GM06990 (cell line): ENCODE results near the gene SATB2.

ENCODE experiments used
- DNase-seq: peaks from one replicate; pipeline ENCODE4 v3.0.0-alpha.2; 2011; ENCODE audit not compliant: insufficient read length; ENCODE audit errors: extremely low read depth
- H3K27me3 ChIP-seq: replicated peaks from 2 replicates; pipeline ENCODE4 v1.6.0; 2011; ENCODE audit warnings: low read length; ENCODE audit not compliant: control insufficient read depth, insufficient read depth
- H3K36me3 ChIP-seq: 2 replicates; pipeline ENCODE4 v1.5.1; 2011; ENCODE audit warnings: low read length; ENCODE audit not compliant: control insufficient read depth, insufficient read depth
- H3K4me3 ChIP-seq: replicated peaks from 2 replicates; pipeline ENCODE4 v1.5.1; 2011; ENCODE audit warnings: low read depth, mild to moderate bottlenecking, control low read depth, low read length
- TF ChIP-seq, protein P1 (sequence below): IDR thresholded peaks from 2 replicates; pipeline ENCODE4 v1.5.1; 2011; ENCODE audit warnings: low read length, control low read depth, mild to moderate bottlenecking, inconsistent platforms; ENCODE audit not compliant: insufficient read depth, poor library complexity, severe bottlenecking

SATB2 gene

DNA sequence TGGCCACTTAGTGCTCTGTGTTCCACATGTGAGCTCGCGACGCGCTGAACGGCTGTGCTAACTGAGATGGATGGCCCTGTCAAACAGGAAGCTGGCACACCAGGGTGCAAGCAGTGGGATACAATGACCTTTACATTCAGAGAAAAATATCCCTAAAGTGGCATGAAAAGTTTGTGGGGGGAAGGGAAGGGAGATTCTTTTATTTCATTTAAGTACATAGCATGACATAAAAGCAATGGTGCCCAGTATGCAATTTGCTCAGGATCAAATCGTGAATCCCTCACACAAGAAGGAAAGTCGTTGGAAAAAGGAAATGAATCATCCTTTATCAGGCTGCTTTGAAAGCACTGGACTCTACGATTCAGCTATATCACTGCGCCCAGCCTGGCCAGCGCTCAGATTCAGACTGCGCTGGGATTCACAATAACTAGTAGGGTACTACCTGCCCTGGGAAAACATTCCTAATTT is 26.0 kb downstream of the SATB2 start:
- DNase-seq, result no peak
- Histone ChIP-seq H3K27me3 (no peaks in the 10 kb centered on the region), H3K4me3 (no peak overlapping the region), H3K36me3 (no peaks in the 10 kb centered on the region)
- TF ChIP-seq, protein P1, sequence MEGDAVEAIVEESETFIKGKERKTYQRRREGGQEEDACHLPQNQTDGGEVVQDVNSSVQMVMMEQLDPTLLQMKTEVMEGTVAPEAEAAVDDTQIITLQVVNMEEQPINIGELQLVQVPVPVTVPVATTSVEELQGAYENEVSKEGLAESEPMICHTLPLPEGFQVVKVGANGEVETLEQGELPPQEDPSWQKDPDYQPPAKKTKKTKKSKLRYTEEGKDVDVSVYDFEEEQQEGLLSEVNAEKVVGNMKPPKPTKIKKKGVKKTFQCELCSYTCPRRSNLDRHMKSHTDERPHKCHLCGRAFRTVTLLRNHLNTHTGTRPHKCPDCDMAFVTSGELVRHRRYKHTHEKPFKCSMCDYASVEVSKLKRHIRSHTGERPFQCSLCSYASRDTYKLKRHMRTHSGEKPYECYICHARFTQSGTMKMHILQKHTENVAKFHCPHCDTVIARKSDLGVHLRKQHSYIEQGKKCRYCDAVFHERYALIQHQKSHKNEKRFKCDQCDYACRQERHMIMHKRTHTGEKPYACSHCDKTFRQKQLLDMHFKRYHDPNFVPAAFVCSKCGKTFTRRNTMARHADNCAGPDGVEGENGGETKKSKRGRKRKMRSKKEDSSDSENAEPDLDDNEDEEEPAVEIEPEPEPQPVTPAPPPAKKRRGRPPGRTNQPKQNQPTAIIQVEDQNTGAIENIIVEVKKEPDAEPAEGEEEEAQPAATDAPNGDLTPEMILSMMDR, result no peak

- no peak for DNase-seq
- H3K27me3 ChIP-seq, result no peaks in the 10 kb centered on the region
- H3K36me3 ChIP-seq, result no peaks in the 10 kb centered on the region
- H3K4me3 ChIP-seq, result no peak overlapping the region
- TF ChIP-seq, protein P1, result no peak
Observed at GRCh38 chr2:199430214-199430613, 27.5 kb downstream of the SATB2 start.

DNA sequence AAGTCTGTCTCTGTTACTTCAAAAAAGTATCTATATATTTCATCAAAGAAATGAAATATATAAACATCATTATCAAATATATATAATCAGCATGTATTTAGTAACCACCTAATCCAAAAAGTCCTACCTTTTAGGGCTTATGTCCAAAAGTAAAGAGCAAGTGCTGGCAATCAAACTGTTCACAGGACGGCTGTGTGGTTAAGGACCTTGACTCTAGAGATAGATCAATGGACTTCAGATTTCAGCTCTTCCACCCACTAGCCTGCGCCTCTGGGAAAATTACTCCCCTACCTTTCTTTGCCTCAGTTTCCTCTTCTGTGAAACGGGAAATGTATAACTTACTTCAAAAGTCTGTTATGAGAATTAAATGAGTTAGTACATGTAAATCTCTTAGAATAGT is 29.4 kb downstream of the SATB2 start:
- TF ChIP-seq, protein P1, result no peak
- H3K4me3 ChIP-seq, result no peak overlapping the region
- no peak for DNase-seq

GRCh38 chr2:199424160-199424559 is 33.6 kb downstream of the SATB2 start:
- H3K36me3 ChIP-seq, result no peaks in the 10 kb centered on the region
- DNase-seq, result no peak
- no peak overlapping the region for H3K4me3 ChIP-seq
- TF ChIP-seq, protein P1, result no peak
- H3K27me3 ChIP-seq, result no peaks in the 10 kb centered on the region

More for the DNA sequence above, 29.4 kb downstream of the SATB2 start:
- H3K27me3 ChIP-seq, result no peaks in the 10 kb centered on the region
- H3K36me3 ChIP-seq, result no peaks in the 10 kb centered on the region

- Histone ChIP-seq H3K27me3 (no peaks in the 10 kb centered on the region), H3K4me3 (no peak overlapping the region), H3K36me3 (no peaks in the 10 kb centered on the region)
- no peak for DNase-seq
- TF ChIP-seq, protein P1, result no peak
Observed at GRCh38 chr2:199419428-199419827, 38.3 kb downstream of the SATB2 start.

DNA sequence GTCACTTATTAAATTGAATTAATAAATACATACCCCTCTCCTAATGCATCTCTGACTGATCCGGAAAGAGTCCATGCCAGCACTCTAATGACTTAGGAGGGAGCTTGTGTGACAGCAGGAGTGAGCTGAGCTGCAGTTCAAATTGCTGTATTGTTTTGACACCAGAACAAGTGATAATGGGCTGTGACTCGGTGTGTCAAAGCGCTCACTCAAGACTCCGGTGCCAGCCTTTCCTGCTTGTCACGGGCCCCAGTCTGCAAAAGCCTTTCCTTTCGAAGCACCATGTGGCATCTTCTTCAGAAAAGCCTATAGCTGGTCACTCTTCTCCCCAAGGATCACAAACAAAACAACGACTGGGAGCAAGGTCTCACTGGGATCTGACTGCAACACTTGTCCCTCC is 43.3 kb downstream of the SATB2 start:
- Histone ChIP-seq H3K27me3 (no peaks in the 10 kb centered on the region), H3K36me3 (no peaks in the 10 kb centered on the region), H3K4me3 (no peak overlapping the region)
- TF ChIP-seq, protein P1, result no peak
- no peak for DNase-seq
